Erythroblast (primary cell): Measurements from ENCODE around the gene GJA8.
"Not testable (repeated sequence)": the region's sequence is repeated elsewhere in the genome, so short reads cannot be mapped to it uniquely, and the experiment has no call there.

Experiments used
- GATA1 ChIP-seq: IDR thresholded peaks from 2 replicates; pipeline ENCODE4 v1.6.1; 2011; ENCODE audit warnings: low read depth, mild to moderate bottlenecking, control low read depth, low read length, moderate library complexity
- POLR2A ChIP-seq: IDR thresholded peaks from 2 replicates; pipeline ENCODE4 v1.6.1; 2011; ENCODE audit warnings: mild to moderate bottlenecking, low read length

DNA sequence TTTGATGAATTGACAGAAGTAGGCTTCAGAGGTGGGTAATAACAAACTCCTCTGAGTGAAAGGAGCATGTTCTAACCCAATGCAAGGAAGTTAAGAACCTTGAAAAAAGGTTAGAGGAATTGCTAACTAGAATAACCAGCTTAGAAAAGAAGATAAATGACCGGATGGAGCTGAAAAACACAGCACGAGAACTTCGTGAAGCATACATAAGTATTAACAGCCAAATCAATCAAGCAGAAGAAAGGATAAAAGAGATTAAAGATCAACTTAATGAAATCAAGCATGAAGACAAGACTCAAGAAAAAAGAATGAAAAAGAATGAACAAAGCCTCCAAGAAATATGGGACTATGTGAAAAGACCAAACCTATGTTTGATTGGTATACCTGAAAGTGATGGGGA is 46.6 kb upstream of the GJA8 start:
- TF ChIP-seq POLR2A, GATA1: not testable (repeated sequence)
